SU-DHL-6 (cell line): ENCODE results near the gene PITPNC1.

ENCODE experiments used
- CTCF ChIP-seq: fragments of 200-600 bp; sonication (generic); IDR thresholded peaks from one replicate; pipeline ENCODE4 v1.5.1; 2017; ENCODE audit warnings: antibody characterized with exemption, mild to moderate bottlenecking, low read length, moderate library complexity; ENCODE audit not compliant: insufficient read depth, poor library complexity, severe bottlenecking
- EZH2phosphoT487 ChIP-seq: fragments of 200-600 bp; sonication (generic), shearing (Covaris generic); conservative IDR thresholded peaks from 2 replicates; pipeline ENCODE4 v1.6.1; 2018; ENCODE audit warnings: mild to moderate bottlenecking, antibody characterized with exemption, low read length, moderate library complexity, mixed read lengths

DNA sequence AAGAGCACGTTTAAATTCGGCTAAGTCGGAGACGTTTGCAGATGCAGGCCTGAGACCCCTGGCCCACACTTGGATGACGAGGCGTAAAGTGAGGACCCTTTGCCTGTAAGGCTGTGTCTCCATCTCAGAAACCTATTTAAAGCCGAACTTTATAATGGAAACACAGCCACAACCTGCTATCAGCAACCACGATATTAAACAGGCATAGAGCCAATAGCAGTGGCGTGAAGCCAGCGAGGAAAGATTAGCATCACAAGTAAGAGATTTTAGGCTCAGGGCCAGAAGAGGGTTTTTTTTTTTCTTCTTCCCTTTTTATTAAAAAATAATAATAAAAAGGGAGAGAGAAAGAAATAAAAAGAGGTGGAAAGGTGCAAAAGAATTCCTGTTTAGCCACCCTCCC lies 229.4 kb downstream of the PITPNC1 start:
- TF ChIP-seq CTCF = no peak
- TF ChIP-seq EZH2phosphoT487 = no peak
